Panc1 (cell line): ENCODE results near the gene FABP2.

ENCODE experiments used
- POLR2AphosphoS5 ChIP-seq: IDR thresholded peaks from 2 replicates; pipeline ENCODE4 v1.6.1; 2012; ENCODE audit warnings: mild to moderate bottlenecking, low read depth, low read length, moderate library complexity
- SIN3A ChIP-seq: IDR thresholded peaks from 2 replicates; pipeline ENCODE4 v1.6.1; 2012; ENCODE audit warnings: low read depth, mild to moderate bottlenecking, low read length, moderate library complexity, borderline replicate concordance; ENCODE audit not compliant: insufficient read depth
- TCF7L2 ChIP-seq: IDR thresholded peaks from 2 replicates; pipeline ENCODE4 v1.6.1; 2011; ENCODE audit warnings: mild to moderate bottlenecking, low read depth, low read length, inconsistent platforms
- TF ChIP-seq, protein P1 (sequence below): fragments of 450-650 bp; IDR thresholded peaks from 2 replicates; pipeline ENCODE4 v1.5.1; 2017; ENCODE audit warnings: mild to moderate bottlenecking
- TF ChIP-seq, protein P2 (sequence below), 2 experiments: IDR thresholded peaks; 2 replicates each; pipeline ENCODE4 v1.6.1; 2011 to 2012; ENCODE audit warnings: low read depth in 2 of 2, control low read depth in 1 of 2, low read length in 1 of 2, mild to moderate bottlenecking in 1 of 2, moderate library complexity in 1 of 2; ENCODE audit not compliant: insufficient read depth in 1 of 2

DNA sequence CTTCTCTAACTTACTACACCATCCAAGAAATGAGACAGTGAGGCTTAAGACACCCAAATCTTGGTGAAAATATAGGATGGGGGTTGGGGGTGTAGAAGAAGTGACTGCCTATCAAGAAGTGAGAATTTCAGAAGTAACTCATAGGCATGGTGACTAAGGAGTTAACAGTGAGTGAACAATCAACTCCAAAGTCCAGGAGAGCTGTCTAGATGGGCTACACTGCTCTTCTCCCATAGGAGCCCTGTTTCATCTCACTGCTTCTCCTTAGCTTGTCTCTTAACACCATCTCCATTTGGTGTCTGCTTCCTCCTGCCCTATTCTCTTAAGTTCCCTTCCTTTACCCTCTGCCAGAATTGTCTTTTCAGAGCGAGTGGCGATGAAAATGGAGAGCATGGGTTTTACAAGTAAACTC lies 22.7 kb downstream of the FABP2 start:
- TF ChIP-seq, protein P1, sequence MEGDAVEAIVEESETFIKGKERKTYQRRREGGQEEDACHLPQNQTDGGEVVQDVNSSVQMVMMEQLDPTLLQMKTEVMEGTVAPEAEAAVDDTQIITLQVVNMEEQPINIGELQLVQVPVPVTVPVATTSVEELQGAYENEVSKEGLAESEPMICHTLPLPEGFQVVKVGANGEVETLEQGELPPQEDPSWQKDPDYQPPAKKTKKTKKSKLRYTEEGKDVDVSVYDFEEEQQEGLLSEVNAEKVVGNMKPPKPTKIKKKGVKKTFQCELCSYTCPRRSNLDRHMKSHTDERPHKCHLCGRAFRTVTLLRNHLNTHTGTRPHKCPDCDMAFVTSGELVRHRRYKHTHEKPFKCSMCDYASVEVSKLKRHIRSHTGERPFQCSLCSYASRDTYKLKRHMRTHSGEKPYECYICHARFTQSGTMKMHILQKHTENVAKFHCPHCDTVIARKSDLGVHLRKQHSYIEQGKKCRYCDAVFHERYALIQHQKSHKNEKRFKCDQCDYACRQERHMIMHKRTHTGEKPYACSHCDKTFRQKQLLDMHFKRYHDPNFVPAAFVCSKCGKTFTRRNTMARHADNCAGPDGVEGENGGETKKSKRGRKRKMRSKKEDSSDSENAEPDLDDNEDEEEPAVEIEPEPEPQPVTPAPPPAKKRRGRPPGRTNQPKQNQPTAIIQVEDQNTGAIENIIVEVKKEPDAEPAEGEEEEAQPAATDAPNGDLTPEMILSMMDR: no peak
- TF ChIP-seq SIN3A: no peak
- TF ChIP-seq POLR2AphosphoS5: no peak
- TF ChIP-seq, protein P2, sequence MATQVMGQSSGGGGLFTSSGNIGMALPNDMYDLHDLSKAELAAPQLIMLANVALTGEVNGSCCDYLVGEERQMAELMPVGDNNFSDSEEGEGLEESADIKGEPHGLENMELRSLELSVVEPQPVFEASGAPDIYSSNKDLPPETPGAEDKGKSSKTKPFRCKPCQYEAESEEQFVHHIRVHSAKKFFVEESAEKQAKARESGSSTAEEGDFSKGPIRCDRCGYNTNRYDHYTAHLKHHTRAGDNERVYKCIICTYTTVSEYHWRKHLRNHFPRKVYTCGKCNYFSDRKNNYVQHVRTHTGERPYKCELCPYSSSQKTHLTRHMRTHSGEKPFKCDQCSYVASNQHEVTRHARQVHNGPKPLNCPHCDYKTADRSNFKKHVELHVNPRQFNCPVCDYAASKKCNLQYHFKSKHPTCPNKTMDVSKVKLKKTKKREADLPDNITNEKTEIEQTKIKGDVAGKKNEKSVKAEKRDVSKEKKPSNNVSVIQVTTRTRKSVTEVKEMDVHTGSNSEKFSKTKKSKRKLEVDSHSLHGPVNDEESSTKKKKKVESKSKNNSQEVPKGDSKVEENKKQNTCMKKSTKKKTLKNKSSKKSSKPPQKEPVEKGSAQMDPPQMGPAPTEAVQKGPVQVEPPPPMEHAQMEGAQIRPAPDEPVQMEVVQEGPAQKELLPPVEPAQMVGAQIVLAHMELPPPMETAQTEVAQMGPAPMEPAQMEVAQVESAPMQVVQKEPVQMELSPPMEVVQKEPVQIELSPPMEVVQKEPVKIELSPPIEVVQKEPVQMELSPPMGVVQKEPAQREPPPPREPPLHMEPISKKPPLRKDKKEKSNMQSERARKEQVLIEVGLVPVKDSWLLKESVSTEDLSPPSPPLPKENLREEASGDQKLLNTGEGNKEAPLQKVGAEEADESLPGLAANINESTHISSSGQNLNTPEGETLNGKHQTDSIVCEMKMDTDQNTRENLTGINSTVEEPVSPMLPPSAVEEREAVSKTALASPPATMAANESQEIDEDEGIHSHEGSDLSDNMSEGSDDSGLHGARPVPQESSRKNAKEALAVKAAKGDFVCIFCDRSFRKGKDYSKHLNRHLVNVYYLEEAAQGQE (IDR thresholded peaks at IDR 0.05; ENCODE audit: insufficient read depth in 1 of 2, low read depth in 2 of 2, low read length in 1 of 2): no peak
- TF ChIP-seq TCF7L2: no peak
